GM13977 (cell line): ENCODE data around the gene GBP3.
"Not testable (repeated sequence)": the region's sequence is repeated elsewhere in the genome, so short reads cannot be mapped to it uniquely, and the experiment has no call there.

Experiments
- DNase-seq: peaks from one replicate; pipeline ENCODE4 v3.0.0; 2012; ENCODE audit warnings: low spot score
- in situ Hi-C: fragments of 300-500 bp; cut with MboI; formaldehyde crosslinking; loops from one replicate; pipeline ENCODE4 v1.12.0; 2022; ENCODE audit warnings: low sequenced_read_pairs, low pct_unique_long_range_greater_than_20kb, mixed read lengths, inconsistent platforms; ENCODE audit not compliant: unreplicated experiment
- TF ChIP-seq, protein P1 (sequence below): IDR thresholded peaks from 2 replicates; pipeline ENCODE4 v1.5.1; 2012; ENCODE audit warnings: mild to moderate bottlenecking, control low read depth; ENCODE audit not compliant: insufficient read depth; ENCODE audit errors: extremely low read depth, missing control alignments

Gene GBP3

DNA sequence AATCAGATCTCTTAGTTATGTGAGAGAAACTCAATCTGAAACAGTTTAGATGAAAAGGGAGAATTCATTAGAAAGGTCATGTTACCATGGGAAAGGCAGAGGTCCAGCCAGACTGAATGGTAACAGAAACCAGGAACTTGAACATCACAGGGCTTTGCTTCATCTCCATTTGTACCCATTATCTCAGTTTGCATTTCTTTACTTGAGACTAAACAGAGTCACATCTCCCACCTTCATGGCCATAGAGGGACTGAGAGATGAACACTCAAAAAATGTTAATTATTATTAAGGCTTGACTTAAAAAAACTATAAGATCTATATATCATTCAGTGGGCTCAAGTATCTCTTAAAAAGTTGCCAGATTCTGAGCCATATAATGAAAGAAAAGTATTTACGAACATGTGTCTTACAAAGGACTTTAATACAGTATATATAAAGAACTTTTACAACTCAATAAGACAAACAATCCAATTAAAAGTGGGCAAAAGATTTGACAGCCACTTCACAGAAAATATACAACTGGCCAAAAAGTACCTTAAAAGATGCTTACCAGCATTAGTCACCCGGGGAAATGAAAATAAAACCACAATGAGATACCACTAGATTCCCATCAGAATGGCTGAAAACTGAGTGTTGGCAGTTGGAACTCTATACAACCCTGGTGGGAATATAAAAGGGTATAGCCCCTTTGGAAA is 43.5 kb downstream of the GBP3 start:
- TF ChIP-seq, protein P1, sequence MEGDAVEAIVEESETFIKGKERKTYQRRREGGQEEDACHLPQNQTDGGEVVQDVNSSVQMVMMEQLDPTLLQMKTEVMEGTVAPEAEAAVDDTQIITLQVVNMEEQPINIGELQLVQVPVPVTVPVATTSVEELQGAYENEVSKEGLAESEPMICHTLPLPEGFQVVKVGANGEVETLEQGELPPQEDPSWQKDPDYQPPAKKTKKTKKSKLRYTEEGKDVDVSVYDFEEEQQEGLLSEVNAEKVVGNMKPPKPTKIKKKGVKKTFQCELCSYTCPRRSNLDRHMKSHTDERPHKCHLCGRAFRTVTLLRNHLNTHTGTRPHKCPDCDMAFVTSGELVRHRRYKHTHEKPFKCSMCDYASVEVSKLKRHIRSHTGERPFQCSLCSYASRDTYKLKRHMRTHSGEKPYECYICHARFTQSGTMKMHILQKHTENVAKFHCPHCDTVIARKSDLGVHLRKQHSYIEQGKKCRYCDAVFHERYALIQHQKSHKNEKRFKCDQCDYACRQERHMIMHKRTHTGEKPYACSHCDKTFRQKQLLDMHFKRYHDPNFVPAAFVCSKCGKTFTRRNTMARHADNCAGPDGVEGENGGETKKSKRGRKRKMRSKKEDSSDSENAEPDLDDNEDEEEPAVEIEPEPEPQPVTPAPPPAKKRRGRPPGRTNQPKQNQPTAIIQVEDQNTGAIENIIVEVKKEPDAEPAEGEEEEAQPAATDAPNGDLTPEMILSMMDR, result no peak
- DNase-seq, result no peak
- in situ Hi-C loops, result no loop called here

DNA sequence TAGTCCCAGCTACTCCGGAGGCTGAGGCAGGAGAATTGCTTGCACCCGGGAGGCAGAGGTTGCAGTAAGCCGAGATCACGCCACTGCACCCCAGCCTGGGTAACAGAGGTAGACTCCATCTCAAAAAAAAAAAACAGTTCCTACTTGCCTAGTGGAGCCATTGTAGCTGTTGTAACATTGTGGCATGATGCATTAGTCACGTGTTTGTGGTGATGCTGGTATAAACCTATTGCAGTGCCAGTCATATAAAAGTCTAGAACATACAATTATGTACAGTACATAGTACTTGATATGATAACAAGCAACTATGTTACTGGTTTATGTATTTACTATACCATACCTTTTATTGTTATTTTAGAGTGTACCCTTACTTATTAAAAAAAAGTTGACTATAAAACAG is 46.4 kb downstream of the GBP3 start:
- TF ChIP-seq, protein P1, result no peak
- DNase-seq, result no peak
- in situ Hi-C loops, result no loop called here

DNA sequence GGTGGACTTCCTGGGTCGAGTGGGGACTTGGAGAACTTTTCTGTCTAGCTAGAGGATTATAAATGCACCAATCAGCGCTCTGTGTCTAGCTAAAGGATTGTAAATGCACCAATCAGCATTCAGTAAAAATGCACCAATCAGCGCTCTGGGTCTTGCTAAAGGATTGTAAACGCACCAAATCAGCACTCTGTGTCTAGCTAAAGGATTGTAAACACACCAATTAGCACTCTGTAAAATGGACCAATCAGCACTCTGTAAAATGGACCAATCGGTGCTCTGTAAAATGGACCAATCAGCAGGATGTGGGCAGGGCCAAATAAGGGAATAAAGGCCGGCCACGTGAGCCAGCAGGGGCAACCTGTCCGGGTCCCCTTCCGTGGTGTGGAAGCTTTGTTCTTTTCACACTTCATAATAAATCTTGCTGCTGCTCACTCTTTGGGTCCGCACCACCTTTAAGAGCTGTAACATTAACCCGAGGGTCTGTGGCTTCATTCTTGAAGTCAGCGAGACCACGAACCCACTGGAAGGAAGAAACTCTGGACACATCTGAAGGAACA is 48.0 kb downstream of the GBP3 start:
- DNase-seq, in situ Hi-C loops: not testable (repeated sequence)

DNA sequence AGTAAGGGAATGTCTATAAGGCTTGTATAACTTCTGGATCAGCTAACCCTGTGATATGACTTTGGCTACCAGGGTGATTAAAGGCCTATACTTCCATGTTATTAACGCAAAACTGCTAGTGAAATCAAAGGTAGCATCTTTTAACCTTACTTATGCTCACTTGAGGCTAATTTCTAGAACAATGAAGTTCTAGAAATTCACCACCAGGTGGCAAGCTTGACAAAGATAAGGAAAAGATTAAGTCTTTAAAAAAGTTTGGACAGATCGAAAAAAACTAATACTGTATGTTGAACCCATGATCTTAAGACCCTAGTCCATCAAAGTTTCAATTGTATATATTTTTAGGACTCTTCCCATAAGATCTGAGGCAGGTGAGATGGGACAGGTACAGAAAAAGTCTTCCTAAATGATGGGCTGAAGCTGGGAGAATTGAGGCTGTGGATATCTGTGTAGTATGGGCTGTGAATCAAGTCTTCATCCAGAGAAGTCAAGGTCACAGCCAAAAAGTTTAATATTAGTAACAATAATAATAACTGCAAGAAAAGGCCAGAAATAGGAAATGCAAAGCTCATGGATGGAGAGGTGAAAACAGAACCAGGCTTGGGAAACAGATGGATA is 49.0 kb downstream of the GBP3 start:
- no peak for DNase-seq
- in situ Hi-C loops, result no loop called here
- TF ChIP-seq, protein P1, result peak; percentile 55

DNA sequence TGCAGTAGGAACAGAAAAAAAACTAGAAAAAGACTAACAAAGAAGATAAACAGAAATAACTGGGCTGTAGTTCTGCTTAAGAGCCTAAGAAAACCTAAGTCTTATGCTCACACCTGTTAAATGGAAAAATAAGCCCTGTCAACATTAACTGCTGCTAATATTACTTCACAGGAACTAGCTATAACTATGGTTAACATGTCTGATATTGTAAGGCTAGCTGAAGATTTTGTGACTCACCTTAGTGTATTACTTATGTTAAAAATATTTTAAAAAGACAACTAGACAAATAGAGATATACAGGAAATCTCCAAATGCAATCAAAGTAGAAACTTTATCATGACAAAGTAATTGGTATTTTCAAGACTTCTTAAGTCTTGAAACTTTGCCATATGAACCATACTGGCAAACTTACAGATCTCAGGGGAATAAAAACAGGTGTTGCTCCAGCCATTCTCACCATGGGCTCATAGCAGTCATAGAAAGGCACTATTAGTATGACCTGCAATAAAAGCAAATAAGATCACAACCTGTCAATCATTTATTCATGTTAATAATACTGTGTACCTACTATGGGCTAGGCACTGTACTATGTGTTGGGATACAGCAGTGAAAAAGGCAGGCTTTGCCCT is 60.9 kb downstream of the GBP3 start:
- DNase-seq, result no peak
- in situ Hi-C loops, result no loop called here
- TF ChIP-seq, protein P1, result no peak

DNA sequence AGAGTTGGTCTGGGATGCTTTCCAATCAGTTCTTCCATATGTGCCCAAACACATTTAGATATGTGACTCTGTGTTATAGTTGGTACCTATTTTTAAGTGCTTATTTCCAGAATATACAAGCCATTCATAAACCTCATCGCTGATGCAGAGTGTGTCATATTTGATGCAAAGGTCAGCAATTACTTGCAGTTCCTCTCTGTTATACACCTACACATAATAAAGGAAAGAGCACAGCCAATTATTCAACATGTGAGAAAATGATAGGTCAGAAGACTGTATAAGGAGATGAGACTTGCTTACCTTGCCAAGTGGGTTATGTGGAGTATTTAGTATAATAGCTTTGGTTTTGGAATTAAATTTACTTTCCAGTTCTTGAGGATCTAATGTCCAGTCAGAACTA is 61.6 kb downstream of the GBP3 start:
- TF ChIP-seq, protein P1, result no peak
- in situ Hi-C loops, result no loop called here
- DNase-seq, result no peak
